SK-N-MC (cell line): Measurements from ENCODE around the gene KRT71.

Experiments used
- DNase-seq: peaks from one replicate; pipeline ENCODE4 v3.0.0-alpha.2; 2011; ENCODE audit warnings: low read depth, low spot score
- H3K27ac ChIP-seq: fragments of 200-600 bp; sonication (generic); 2 replicates; pipeline ENCODE4 v1.5.1; 2016; ENCODE audit warnings: mixed run types
- H3K36me3 ChIP-seq: fragments of 200-600 bp; sonication (generic); 2 replicates; pipeline ENCODE4 v1.6.1; 2017; ENCODE audit warnings: antibody characterized with exemption, low read length, mixed read lengths; ENCODE audit not compliant: insufficient read depth
- H3K4me3 ChIP-seq: fragments of 200-600 bp; sonication (generic); 2 replicates; pipeline ENCODE4 v1.5.1; 2016
- H3K9ac ChIP-seq: fragments of 200-600 bp; sonication (generic); 2 replicates; pipeline ENCODE4 v1.8.0; 2017; ENCODE audit warnings: mixed run types, mixed read lengths; ENCODE audit not compliant: insufficient read length
- H3K9me3 ChIP-seq: fragments of 200-600 bp; sonication (generic); 2 replicates; pipeline ENCODE4 v1.6.1; 2017; ENCODE audit warnings: low read depth, mild to moderate bottlenecking, antibody characterized with exemption, low read length, moderate library complexity, mixed read lengths
- EZH2 ChIP-seq: fragments of 200-600 bp; sonication (generic); IDR thresholded peaks from one replicate; pipeline ENCODE4 v1.6.1; 2017; ENCODE audit warnings: antibody characterized with exemption
- FOXP2 ChIP-seq: optimal IDR thresholded peaks from 2 replicates; pipeline ENCODE3; 2011; ENCODE audit warnings: mild to moderate bottlenecking, moderate library complexity; ENCODE audit not compliant: insufficient read depth; ENCODE audit errors: extremely low read length, control extremely low read depth
- POLR2AphosphoS5 ChIP-seq: IDR thresholded peaks from 2 replicates; pipeline ENCODE4 v1.6.1; 2012; ENCODE audit warnings: mild to moderate bottlenecking, low read depth, low read length, borderline replicate concordance

The KRT71 gene

GRCh38 chr12:52539821-52540173 lies 13.1 kb downstream of the KRT71 start:
- TF ChIP-seq POLR2AphosphoS5: no peak
- no peak for TF ChIP-seq EZH2
- no peak for TF ChIP-seq FOXP2
- Histone ChIP-seq H3K4me3 (no peak overlapping the region), H3K9ac (no peak overlapping the region), H3K27ac (no peak overlapping the region), H3K9me3 (no peaks in the 10 kb centered on the region), H3K36me3 (no peaks in the 10 kb centered on the region)
- DNase-seq: no peak

- Histone ChIP-seq H3K4me3 (no peak overlapping the region), H3K9ac (no peak overlapping the region), H3K27ac (no peak overlapping the region), H3K36me3 (no peaks in the 10 kb centered on the region), H3K9me3 (no peaks in the 10 kb centered on the region)
- TF ChIP-seq POLR2AphosphoS5: no peak
- no peak for TF ChIP-seq EZH2
- TF ChIP-seq FOXP2: no peak
- no peak for DNase-seq
These were observed 13.7 kb downstream of the KRT71 start for GRCh38 chr12:52539083-52539820.

- no peak overlapping the region for H3K9ac ChIP-seq
- H3K27ac ChIP-seq: no peak overlapping the region
- no peaks in the 10 kb centered on the region for H3K36me3 ChIP-seq
- TF ChIP-seq FOXP2: no peak
- no peak for TF ChIP-seq POLR2AphosphoS5
- TF ChIP-seq EZH2: no peak
- DNase-seq: no peak
- H3K4me3 ChIP-seq: no peak overlapping the region
- no peaks in the 10 kb centered on the region for H3K9me3 ChIP-seq
These were observed 15.8 kb downstream of the KRT71 start for GRCh38 chr12:52537101-52537500.

GRCh38 chr12:52535574-52535973 lies 17.4 kb downstream of the KRT71 start:
- Histone ChIP-seq H3K9ac (no peak overlapping the region), H3K4me3 (no peak overlapping the region), H3K9me3 (no peaks in the 10 kb centered on the region), H3K27ac (no peak overlapping the region), H3K36me3 (no peaks in the 10 kb centered on the region)
- no peak for DNase-seq
- TF ChIP-seq EZH2 (no peak), POLR2AphosphoS5 (no peak), FOXP2 (no peak)

GRCh38 chr12:52534482-52534881 lies 18.5 kb downstream of the KRT71 start:
- no peak for TF ChIP-seq EZH2
- no peak for TF ChIP-seq FOXP2
- TF ChIP-seq POLR2AphosphoS5: no peak
- H3K4me3 ChIP-seq: no peak overlapping the region
- H3K9me3 ChIP-seq: no peaks in the 10 kb centered on the region
- no peaks in the 10 kb centered on the region for H3K36me3 ChIP-seq
- H3K27ac ChIP-seq: no peak overlapping the region
- no peak for DNase-seq
- H3K9ac ChIP-seq: no peak overlapping the region

- H3K36me3 ChIP-seq: no peaks in the 10 kb centered on the region
- H3K4me3 ChIP-seq: no peak overlapping the region
- no peak for DNase-seq
- no peak for TF ChIP-seq FOXP2
- no peak for TF ChIP-seq EZH2
- TF ChIP-seq POLR2AphosphoS5: no peak
- no peaks in the 10 kb centered on the region for H3K9me3 ChIP-seq
- no peak overlapping the region for H3K27ac ChIP-seq
- H3K9ac ChIP-seq: no peak overlapping the region
These were observed 19.1 kb downstream of the KRT71 start for GRCh38 chr12:52533686-52534470.

GRCh38 chr12:52532636-52533035 lies 20.3 kb downstream of the KRT71 start:
- TF ChIP-seq FOXP2: no peak
- TF ChIP-seq POLR2AphosphoS5: no peak
- TF ChIP-seq EZH2: no peak
- no peak overlapping the region for H3K27ac ChIP-seq
- H3K4me3 ChIP-seq: no peak overlapping the region
- H3K9ac ChIP-seq: no peak overlapping the region
- DNase-seq: no peak
- H3K36me3 ChIP-seq: no peaks in the 10 kb centered on the region
- H3K9me3 ChIP-seq: no peaks in the 10 kb centered on the region

- Histone ChIP-seq H3K36me3 (no peaks in the 10 kb centered on the region), H3K9ac (no peak overlapping the region), H3K9me3 (no peaks in the 10 kb centered on the region), H3K4me3 (no peak overlapping the region), H3K27ac (no peak overlapping the region)
- DNase-seq: no peak
- TF ChIP-seq EZH2: no peak
- TF ChIP-seq FOXP2: no peak
- TF ChIP-seq POLR2AphosphoS5: no peak
These were observed 21.2 kb downstream of the KRT71 start for GRCh38 chr12:52531566-52532300.
